Fibroblast of the conjunctiva (primary cell): Measurements from ENCODE around the gene BACH2.
A peak's percentile ranks its signal among the peaks of the same experiment; 100 is the strongest.
"Not testable (repeated sequence)": the region's sequence is repeated elsewhere in the genome, so short reads cannot be mapped to it uniquely, and the experiment has no call there.

Experiments
- DNase-seq: peaks from one replicate; pipeline ENCODE4 v3.0.0-alpha.2; 2010; ENCODE audit warnings: low read depth

Gene BACH2

GRCh38 chr6:90183587-90184333 is 112.9 kb downstream of the BACH2 start:
- no peak for DNase-seq

GRCh38 chr6:90180526-90180925 is 116.1 kb downstream of the BACH2 start:
- no peak for DNase-seq

GRCh38 chr6:90179190-90180169 is 117.2 kb downstream of the BACH2 start:
- DNase-seq: no peak

- DNase-seq: no peak
Measured at GRCh38 chr6:90178384-90178855, 118.2 kb downstream of the BACH2 start.

- no peak for DNase-seq
Measured at GRCh38 chr6:90177544-90178383, 118.9 kb downstream of the BACH2 start.

GRCh38 chr6:90175627-90176538 is 120.8 kb downstream of the BACH2 start:
- no peak for DNase-seq

GRCh38 chr6:90173262-90173925 is 123.2 kb downstream of the BACH2 start:
- no peak for DNase-seq

GRCh38 chr6:90170601-90171000 is 126.0 kb downstream of the BACH2 start:
- no peak for DNase-seq

GRCh38 chr6:90169374-90169773 is 127.3 kb downstream of the BACH2 start:
- DNase-seq: no peak

GRCh38 chr6:90168693-90169131 is 127.9 kb downstream of the BACH2 start:
- DNase-seq: peak; percentile 9

- no peak for DNase-seq
Measured at GRCh38 chr6:90167514-90168379, 128.9 kb downstream of the BACH2 start.

GRCh38 chr6:90166155-90166924 is 130.3 kb downstream of the BACH2 start:
- not testable (repeated sequence) for DNase-seq

GRCh38 chr6:90162648-90163387 is 133.8 kb downstream of the BACH2 start:
- no peak for DNase-seq

- DNase-seq: no peak
Measured at GRCh38 chr6:90160013-90160412, 136.6 kb downstream of the BACH2 start.

- no peak for DNase-seq
Measured at GRCh38 chr6:90159452-90159851, 137.2 kb downstream of the BACH2 start.

GRCh38 chr6:90158936-90159335 is 137.7 kb downstream of the BACH2 start:
- DNase-seq: no peak

GRCh38 chr6:90157441-90157840 is 139.2 kb downstream of the BACH2 start:
- DNase-seq: no peak

- no peak for DNase-seq
Measured at GRCh38 chr6:90156861-90157260, 139.8 kb downstream of the BACH2 start.
